ENCODE results near the gene MAPK8IP2. TPM values are rescaled to one million over a fixed set of nuclear protein-coding genes. Genes with fewer than 3 reads are reported as not detected.

The MAPK8IP2 gene
- polyA plus RNA-seq, 2 of the 4 experiments (the other 2 are of a cell fraction): 0.76 to 3.0 TPM

DNA sequence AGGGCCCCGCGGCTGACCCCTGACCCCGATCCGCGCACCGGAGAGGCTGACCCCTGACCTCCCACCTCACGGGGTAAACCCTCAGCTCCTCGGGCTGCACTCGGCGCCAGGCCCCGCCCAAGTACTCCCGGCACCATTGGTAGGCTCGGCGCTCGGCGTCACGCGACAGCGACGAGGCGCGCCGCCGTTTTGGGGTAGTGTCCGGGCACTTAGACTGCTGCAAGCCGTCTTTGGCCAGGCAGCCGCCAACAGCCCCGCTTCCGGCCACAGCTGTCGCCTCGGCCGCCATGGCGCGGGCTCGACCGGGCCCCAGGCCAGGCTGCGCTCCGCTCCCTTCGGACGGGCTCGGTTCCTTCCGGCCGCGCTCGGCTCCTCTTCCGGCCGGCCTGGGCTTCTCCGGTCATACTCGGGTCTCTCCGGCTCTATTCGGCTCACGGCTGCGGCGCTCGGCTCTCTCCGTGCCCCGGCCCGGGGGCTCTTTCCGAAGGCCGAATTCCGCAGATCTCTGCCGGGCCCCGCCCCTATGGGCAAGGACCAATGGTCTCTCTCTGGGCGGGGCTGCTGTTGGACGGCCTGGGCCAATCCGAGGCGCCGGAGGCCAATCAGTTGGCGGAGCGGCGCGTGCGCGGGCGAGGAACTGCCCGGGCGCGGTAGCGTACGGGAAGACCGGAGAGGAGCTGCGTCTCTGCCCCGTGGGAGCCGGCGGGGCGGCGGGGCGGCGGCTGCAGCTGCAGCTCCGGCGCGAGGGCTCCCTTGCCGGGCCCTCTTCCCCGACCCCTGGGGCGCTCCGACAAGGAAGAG is 17.9 kb upstream of the MAPK8IP2 start, which contains the start of gene CHKB:
Gene CHKB (minus strand): TSS at position 357 of the 801 bp plus-strand sequence. CDS start 68 bp downstream, at position 289.
- peak; percentile 94 to 96 for DNase-seq (ENCODE audit: low read depth in 1 of 2, low spot score in 1 of 2)
- FAIRE-seq: no peak
- peak within 1 kb of the TSS; percentile 98 for H3K4me2 ChIP-seq
- H3K4me1 ChIP-seq: peaks cover 12% of the 10 kb centered on the region; the same call in 1 of the 3 replicates
- TF ChIP-seq, protein P1, sequence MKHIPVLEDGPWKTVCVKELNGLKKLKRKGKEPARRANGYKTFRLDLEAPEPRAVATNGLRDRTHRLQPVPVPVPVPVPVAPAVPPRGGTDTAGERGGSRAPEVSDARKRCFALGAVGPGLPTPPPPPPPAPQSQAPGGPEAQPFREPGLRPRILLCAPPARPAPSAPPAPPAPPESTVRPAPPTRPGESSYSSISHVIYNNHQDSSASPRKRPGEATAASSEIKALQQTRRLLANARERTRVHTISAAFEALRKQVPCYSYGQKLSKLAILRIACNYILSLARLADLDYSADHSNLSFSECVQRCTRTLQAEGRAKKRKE (CRISPR knock-in tag; IDR thresholded peaks at IDR 0.05; ENCODE audit: low read depth): no peak
- TF ChIP-seq BHLHE40 (IDR thresholded peaks at IDR 0.05; ENCODE audit: low read depth, low read length) (no peak), CHD2 (IDR thresholded peaks at IDR 0.05; ENCODE audit: low read length, partially characterized antibody) (no peak), EHF (CRISPR knock-in tag; IDR thresholded peaks at IDR 0.05) (no peak), PHF8 (IDR thresholded peaks at IDR 0.05; ENCODE audit: borderline replicate concordance, low read depth) (peak; percentile 60; the same call in 1 of the 2 replicates), POLR2A (IDR thresholded peaks at IDR 0.05; ENCODE audit: low read length) (peak; percentile 56), JUN (IDR thresholded peaks at IDR 0.05) (peak in 1 of 2 experiments; percentile 52; a peak in 1 of 5 replicates), ZFP36 (IDR thresholded peaks at IDR 0.05; ENCODE audit: borderline replicate concordance, partially characterized antibody) (no peak), TFCP2L1 (CRISPR knock-in tag; IDR thresholded peaks at IDR 0.05) (no peak)
- TF ChIP-seq, protein P2, sequence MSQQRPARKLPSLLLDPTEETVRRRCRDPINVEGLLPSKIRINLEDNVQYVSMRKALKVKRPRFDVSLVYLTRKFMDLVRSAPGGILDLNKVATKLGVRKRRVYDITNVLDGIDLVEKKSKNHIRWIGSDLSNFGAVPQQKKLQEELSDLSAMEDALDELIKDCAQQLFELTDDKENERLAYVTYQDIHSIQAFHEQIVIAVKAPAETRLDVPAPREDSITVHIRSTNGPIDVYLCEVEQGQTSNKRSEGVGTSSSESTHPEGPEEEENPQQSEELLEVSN (IDR thresholded peaks at IDR 0.05; ENCODE audit: borderline replicate concordance, low read depth): 0 out of 2 replicates have a peak, but pooled peaks have one; percentile 33
- TF ChIP-seq, protein P3, sequence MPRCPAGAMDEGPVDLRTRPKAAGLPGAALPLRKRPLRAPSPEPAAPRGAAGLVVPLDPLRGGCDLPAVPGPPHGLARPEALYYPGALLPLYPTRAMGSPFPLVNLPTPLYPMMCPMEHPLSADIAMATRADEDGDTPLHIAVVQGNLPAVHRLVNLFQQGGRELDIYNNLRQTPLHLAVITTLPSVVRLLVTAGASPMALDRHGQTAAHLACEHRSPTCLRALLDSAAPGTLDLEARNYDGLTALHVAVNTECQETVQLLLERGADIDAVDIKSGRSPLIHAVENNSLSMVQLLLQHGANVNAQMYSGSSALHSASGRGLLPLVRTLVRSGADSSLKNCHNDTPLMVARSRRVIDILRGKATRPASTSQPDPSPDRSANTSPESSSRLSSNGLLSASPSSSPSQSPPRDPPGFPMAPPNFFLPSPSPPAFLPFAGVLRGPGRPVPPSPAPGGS (IDR thresholded peaks at IDR 0.05): peak; percentile 80; the same call in 2 of the 3 replicates
- TF ChIP-seq, protein P4, sequence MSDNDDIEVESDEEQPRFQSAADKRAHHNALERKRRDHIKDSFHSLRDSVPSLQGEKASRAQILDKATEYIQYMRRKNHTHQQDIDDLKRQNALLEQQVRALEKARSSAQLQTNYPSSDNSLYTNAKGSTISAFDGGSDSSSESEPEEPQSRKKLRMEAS (IDR thresholded peaks at IDR 0.05): peak; percentile 13; the same call in 1 of the 2 replicates
- TF ChIP-seq, protein P5, sequence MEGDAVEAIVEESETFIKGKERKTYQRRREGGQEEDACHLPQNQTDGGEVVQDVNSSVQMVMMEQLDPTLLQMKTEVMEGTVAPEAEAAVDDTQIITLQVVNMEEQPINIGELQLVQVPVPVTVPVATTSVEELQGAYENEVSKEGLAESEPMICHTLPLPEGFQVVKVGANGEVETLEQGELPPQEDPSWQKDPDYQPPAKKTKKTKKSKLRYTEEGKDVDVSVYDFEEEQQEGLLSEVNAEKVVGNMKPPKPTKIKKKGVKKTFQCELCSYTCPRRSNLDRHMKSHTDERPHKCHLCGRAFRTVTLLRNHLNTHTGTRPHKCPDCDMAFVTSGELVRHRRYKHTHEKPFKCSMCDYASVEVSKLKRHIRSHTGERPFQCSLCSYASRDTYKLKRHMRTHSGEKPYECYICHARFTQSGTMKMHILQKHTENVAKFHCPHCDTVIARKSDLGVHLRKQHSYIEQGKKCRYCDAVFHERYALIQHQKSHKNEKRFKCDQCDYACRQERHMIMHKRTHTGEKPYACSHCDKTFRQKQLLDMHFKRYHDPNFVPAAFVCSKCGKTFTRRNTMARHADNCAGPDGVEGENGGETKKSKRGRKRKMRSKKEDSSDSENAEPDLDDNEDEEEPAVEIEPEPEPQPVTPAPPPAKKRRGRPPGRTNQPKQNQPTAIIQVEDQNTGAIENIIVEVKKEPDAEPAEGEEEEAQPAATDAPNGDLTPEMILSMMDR (IDR thresholded peaks at IDR 0.05): no peak
- TF ChIP-seq, protein P6, sequence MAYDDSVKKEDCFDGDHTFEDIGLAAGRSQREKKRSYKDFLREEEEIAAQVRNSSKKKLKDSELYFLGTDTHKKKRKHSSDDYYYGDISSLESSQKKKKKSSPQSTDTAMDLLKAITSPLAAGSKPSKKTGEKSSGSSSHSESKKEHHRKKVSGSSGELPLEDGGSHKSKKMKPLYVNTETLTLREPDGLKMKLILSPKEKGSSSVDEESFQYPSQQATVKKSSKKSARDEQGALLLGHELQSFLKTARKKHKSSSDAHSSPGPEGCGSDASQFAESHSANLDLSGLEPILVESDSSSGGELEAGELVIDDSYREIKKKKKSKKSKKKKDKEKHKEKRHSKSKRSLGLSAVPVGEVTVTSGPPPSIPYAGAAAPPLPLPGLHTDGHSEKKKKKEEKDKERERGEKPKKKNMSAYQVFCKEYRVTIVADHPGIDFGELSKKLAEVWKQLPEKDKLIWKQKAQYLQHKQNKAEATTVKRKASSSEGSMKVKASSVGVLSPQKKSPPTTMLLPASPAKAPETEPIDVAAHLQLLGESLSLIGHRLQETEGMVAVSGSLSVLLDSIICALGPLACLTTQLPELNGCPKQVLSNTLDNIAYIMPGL (CRISPR knock-in tag; IDR thresholded peaks at IDR 0.05; ENCODE audit: borderline replicate concordance): no peak
- POLR2A ChIA-PET: interaction anchor here (0.6 to 1.5 kb wide), 4 partner anchors 18 to 57 kb away, joined by 3 read pairs; partner anchors contain the start of genes SCO2 and TYMP
- ATAC-seq: peak; percentile 93 to 97
- H3K9me3 ChIP-seq: no peaks in the 10 kb centered on the region
- peak within 1 kb of the TSS; percentile 98 to 99 for H3K27ac ChIP-seq
- 1% methylated on average over 16 of the region's 96 CpGs for WGBS (ENCODE audit: missing lambda C conversion rate)
- H3K4me3 ChIP-seq: peak within 1 kb of the TSS; percentile 88
- CTCF ChIA-PET: interaction anchor here (2.0 to 2.1 kb wide), 2 partner anchors 20 to 38 kb away, joined by 6 to 8 read pairs; partner anchors contain the start of gene SYCE3

DNA sequence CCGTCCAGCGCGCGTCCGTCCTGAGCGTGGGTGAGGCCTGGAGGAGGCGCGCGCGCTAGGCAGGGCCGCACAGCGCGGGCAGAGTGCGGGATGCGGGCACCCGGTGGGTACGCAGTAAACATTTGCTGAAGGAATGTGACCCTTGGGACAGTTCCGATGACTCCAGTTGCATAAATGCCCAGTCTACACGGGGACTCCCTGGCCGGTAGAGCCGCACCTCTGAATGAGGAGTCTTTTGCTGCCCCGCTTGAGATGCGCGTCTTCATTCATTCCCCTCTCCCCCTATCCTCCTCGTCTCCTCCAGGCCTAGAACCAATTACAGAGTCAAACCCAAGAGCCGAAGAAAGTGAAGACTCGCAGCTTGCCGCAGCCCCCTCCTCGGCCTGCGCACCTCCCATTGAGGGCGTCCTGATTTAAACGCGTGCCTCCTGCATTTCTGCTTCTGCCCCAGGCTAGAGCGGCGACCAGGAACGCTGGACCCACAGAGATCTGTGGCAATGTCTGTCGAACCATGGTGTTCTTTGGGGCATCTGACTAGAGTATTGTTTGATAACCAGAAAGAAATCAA is 17.2 kb upstream of the MAPK8IP2 start:
- Histone ChIP-seq H3K9me3 (no peaks in the 10 kb centered on the region), H3K4me1 (peaks cover 12% of the 10 kb centered on the region; the same call in 1 of the 3 replicates), H3K4me3 (peak overlapping the region; percentile 88), H3K27ac (peak overlapping the region; percentile 81 to 98), H3K4me2 (peak overlapping the region; percentile 98)
- FAIRE-seq: no peak
- TF ChIP-seq, protein P7, sequence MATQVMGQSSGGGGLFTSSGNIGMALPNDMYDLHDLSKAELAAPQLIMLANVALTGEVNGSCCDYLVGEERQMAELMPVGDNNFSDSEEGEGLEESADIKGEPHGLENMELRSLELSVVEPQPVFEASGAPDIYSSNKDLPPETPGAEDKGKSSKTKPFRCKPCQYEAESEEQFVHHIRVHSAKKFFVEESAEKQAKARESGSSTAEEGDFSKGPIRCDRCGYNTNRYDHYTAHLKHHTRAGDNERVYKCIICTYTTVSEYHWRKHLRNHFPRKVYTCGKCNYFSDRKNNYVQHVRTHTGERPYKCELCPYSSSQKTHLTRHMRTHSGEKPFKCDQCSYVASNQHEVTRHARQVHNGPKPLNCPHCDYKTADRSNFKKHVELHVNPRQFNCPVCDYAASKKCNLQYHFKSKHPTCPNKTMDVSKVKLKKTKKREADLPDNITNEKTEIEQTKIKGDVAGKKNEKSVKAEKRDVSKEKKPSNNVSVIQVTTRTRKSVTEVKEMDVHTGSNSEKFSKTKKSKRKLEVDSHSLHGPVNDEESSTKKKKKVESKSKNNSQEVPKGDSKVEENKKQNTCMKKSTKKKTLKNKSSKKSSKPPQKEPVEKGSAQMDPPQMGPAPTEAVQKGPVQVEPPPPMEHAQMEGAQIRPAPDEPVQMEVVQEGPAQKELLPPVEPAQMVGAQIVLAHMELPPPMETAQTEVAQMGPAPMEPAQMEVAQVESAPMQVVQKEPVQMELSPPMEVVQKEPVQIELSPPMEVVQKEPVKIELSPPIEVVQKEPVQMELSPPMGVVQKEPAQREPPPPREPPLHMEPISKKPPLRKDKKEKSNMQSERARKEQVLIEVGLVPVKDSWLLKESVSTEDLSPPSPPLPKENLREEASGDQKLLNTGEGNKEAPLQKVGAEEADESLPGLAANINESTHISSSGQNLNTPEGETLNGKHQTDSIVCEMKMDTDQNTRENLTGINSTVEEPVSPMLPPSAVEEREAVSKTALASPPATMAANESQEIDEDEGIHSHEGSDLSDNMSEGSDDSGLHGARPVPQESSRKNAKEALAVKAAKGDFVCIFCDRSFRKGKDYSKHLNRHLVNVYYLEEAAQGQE (IDR thresholded peaks at IDR 0.05): no peak
- peak; percentile 54; the same call in 1 of the 2 replicates for TF ChIP-seq PHF8 (IDR thresholded peaks at IDR 0.05; ENCODE audit: borderline replicate concordance, low read depth)
- TF ChIP-seq, protein P4 (IDR thresholded peaks at IDR 0.05): 0 out of 2 replicates have a peak, but pooled peaks have one; percentile 4
- ChIA-PET CTCF (no interaction called here), POLR2A (interaction anchor here (1.5 kb wide), 1 partner anchor 58 kb away, joined by 3 read pairs; the partner anchor contains the start of gene SCO2)
- peak; percentile 52 to 63 for ATAC-seq
- DNase-seq (ENCODE audit: low read depth in 1 of 2, low spot score in 1 of 2): no peak
- 27% methylated on average over 22 of the region's 37 CpGs for WGBS (ENCODE audit: missing lambda C conversion rate)
